Measurements from ENCODE around the gene TAOK1. TPM values are rescaled to one million over a fixed set of nuclear protein-coding genes. Genes with fewer than 3 reads are reported as not detected.

Gene TAOK1
- polyA plus RNA-seq, 2 of the 4 experiments (the other 2 are of a cell fraction): 18.2 to 46.7 TPM

DNA sequence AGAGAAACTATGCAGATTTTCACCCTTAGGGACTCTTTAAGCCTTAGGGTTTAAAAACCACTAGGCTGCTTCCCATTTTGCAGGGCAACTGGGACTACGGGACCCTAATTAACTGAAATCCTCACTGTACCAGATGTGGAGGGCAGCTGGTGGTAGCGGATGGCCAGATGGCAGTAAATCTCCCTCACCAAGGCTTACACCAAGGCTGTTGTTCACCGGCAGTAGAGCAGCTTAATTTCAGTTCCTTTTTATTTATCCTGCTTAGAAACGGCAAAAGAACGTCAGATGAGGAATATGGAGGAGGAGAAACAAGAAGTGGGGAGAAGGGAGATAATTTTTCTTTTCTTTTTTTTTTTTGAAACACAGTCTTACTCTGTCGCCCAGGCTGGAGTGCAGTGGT, 170.2 kb downstream of the TAOK1 start:
- ChIA-PET CTCF (interaction anchor here (1.4 to 22.8 kb wide), 4 partner anchors 21 to 190 kb away, joined by 6 to 383 read pairs (median 11); no protein-coding TSS in a partner anchor), POLR2A (no interaction called here)
- no peak for TF ChIP-seq FOSL2 (IDR thresholded peaks at IDR 0.05)
- TF ChIP-seq FOSL2 (CRISPR knock-in tag; IDR thresholded peaks at IDR 0.05): no peak
- no peak for TF ChIP-seq POLR2A (IDR thresholded peaks at IDR 0.05; ENCODE audit: low read length)
- TF ChIP-seq HES2 (IDR thresholded peaks at IDR 0.05): no peak
- no peak for TF ChIP-seq MYC (IDR thresholded peaks at IDR 0.05; ENCODE audit: borderline replicate concordance, low read length)
- TF ChIP-seq HEYL (CRISPR knock-in tag; IDR thresholded peaks at IDR 0.05): no peak
- TF ChIP-seq HDAC2 (IDR thresholded peaks at IDR 0.05): no peak
- no peak for TF ChIP-seq CBX2 (IDR thresholded peaks at IDR 0.05; ENCODE audit: borderline replicate concordance, low read depth)
- TF ChIP-seq PHF8 (IDR thresholded peaks at IDR 0.05; ENCODE audit: borderline replicate concordance, low read depth): no peak
- no peak for TF ChIP-seq RCOR1 (IDR thresholded peaks at IDR 0.05; ENCODE audit: low read depth, low read length)
- TF ChIP-seq TFCP2L1 (CRISPR knock-in tag; IDR thresholded peaks at IDR 0.05): no peak
- TF ChIP-seq ZSCAN20 (CRISPR knock-in tag; IDR thresholded peaks at IDR 0.05): no peak
- no peak for TF ChIP-seq ESRRA (IDR thresholded peaks at IDR 0.05; ENCODE audit: borderline replicate concordance, low read length)
- no peak for TF ChIP-seq EP300 (IDR thresholded peaks at IDR 0.05)
- no peak for TF ChIP-seq TP53 (CRISPR knock-in tag; IDR thresholded peaks at IDR 0.05)
- ATAC-seq (no peak), DNase-seq (ENCODE audit: low read depth in 1 of 2, low spot score in 1 of 2) (no peak), FAIRE-seq (no peak)
- H3K4me2 ChIP-seq: no peak overlapping the region
- H3K4me1 ChIP-seq: peaks cover 37% of the 10 kb centered on the region
- H3K27ac ChIP-seq: no peak overlapping the region
- no peak overlapping the region for H3K4me3 ChIP-seq
- 94% methylated on average over 6 of the region's 6 CpGs for WGBS (ENCODE audit: missing lambda C conversion rate)
- no peaks in the 10 kb centered on the region for H3K9me3 ChIP-seq

DNA sequence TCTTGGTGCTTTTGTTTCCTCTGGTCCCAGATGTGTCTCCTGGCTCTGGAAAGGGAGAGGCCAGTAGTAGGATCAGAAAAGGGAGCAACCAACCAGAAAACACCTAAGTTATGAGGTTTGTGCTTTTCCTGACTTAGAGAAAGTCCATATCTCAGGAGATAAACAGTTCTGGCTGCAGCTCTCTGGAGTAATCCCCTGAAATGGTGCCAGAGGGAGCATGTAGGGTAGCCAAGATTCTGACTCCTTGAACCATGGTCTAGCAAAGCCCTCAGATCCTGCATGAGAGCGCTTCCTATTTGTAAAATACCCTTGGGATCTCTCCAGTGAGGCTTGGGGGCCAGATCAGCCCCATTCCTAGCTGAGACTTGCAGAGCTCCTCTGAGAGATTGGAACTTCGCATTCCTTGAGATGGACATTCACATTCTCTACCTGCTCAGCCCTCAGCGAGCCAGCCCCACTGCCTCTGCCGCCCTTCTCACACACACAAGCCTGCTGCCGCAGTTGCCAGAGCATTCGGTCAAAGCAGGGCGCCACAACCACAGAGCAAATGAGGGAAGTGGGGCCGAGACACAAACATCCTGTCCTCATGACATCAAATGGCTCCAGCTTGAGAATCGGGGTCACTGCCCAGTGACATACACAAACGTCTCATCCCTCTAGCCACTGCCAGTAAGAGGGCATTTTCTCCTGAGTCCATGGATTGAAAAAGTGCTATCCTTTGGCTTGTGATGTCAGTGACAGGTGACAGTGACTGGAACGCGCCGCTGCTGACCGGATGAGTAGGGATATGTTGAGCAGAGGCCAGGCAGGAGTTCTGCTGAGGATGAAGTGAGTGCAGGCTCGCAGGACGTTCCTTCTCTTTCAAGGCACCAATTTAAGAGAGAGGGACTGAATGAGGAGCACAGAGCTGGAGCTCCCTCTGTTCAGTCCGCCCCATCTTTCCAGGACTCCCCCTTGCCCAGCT, 171.7 kb downstream of the TAOK1 start:
- Histone ChIP-seq H3K27ac (no peak overlapping the region), H3K9me3 (no peaks in the 10 kb centered on the region), H3K4me2 (no peak overlapping the region), H3K4me1 (peaks cover 25% of the 10 kb centered on the region), H3K4me3 (no peak overlapping the region)
- DNase-seq (ENCODE audit: low read depth in 1 of 2, low spot score in 1 of 2) (no peak), FAIRE-seq (no peak), ATAC-seq (no peak)
- no peak for TF ChIP-seq CEBPB (IDR thresholded peaks at IDR 0.05)
- no peak for TF ChIP-seq E2F6 (IDR thresholded peaks at IDR 0.05; ENCODE audit: borderline replicate concordance, low read depth)
- TF ChIP-seq EP300 (IDR thresholded peaks at IDR 0.05): no peak
- TF ChIP-seq MAFK (IDR thresholded peaks at IDR 0.05; ENCODE audit: partially characterized antibody): no peak
- WGBS (ENCODE audit: missing lambda C conversion rate): 91% methylated on average over 17 of the region's 17 CpGs
- ChIA-PET POLR2A (no interaction called here), CTCF (interaction anchor here (1.4 to 24.0 kb wide), 6 partner anchors 19 to 191 kb away, joined by 4 to 474 read pairs (median 56); partner anchors contain the start of gene ANKRD13B)

DNA sequence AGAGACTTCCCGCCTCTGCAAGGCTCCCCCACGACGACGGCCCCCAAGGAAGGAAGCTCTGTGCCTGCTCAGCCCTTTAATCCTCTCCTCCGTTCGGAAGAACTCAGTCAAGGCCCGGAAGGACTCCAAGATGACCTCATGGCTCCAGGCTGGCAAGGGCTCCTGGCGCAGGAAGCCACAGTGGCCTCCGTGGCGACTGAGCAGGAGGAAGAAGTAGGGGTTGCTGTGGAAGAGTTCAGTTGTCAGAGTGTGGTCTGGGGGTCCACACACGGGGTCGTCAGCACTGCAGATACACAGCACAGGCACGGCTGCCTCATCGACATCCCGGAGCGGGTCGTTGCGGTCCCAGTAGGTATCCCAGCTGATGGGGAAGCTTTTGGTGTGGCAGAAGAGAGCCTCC, 172.5 kb downstream of the TAOK1 start:
- WGBS (ENCODE audit: missing lambda C conversion rate): 92% methylated on average over 18 of the region's 18 CpGs
- ATAC-seq: no peak
- peaks cover 17% of the 10 kb centered on the region for H3K4me1 ChIP-seq
- POLR2A ChIA-PET: no interaction called here
- TF ChIP-seq, protein P1, sequence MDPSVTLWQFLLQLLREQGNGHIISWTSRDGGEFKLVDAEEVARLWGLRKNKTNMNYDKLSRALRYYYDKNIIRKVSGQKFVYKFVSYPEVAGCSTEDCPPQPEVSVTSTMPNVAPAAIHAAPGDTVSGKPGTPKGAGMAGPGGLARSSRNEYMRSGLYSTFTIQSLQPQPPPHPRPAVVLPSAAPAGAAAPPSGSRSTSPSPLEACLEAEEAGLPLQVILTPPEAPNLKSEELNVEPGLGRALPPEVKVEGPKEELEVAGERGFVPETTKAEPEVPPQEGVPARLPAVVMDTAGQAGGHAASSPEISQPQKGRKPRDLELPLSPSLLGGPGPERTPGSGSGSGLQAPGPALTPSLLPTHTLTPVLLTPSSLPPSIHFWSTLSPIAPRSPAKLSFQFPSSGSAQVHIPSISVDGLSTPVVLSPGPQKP (IDR thresholded peaks at IDR 0.05; ENCODE audit: low read depth, low read length): no peak
- TF ChIP-seq BHLHE40 (IDR thresholded peaks at IDR 0.05; ENCODE audit: low read depth, low read length) (no peak), CHD4 (IDR thresholded peaks at IDR 0.05; ENCODE audit: borderline replicate concordance) (no peak), USF2 (IDR thresholded peaks at IDR 0.05) (no peak), PHF8 (IDR thresholded peaks at IDR 0.05; ENCODE audit: borderline replicate concordance, low read depth) (no peak), HEYL (CRISPR knock-in tag; IDR thresholded peaks at IDR 0.05) (no peak), SREBF2 (IDR thresholded peaks at IDR 0.05) (no peak), HMGXB4 (CRISPR knock-in tag; IDR thresholded peaks at IDR 0.05; ENCODE audit: borderline replicate concordance) (no peak), PBX3 (IDR thresholded peaks at IDR 0.05) (no peak), CHD2 (IDR thresholded peaks at IDR 0.05; ENCODE audit: low read length, partially characterized antibody) (no peak)
- no peaks in the 10 kb centered on the region for H3K9me3 ChIP-seq
- no peak for FAIRE-seq
- no peak overlapping the region for H3K4me3 ChIP-seq
- H3K27ac ChIP-seq: no peak overlapping the region
- no peak for DNase-seq (ENCODE audit: low read depth in 1 of 2, low spot score in 1 of 2)
- no peak overlapping the region for H3K4me2 ChIP-seq
- CTCF ChIA-PET: interaction anchor here (1.4 to 24.0 kb wide), 6 partner anchors 8 to 192 kb away, joined by 4 to 474 read pairs (median 62); partner anchors contain the start of gene ANKRD13B
